SU-DHL-6 (cell line): ENCODE measurements around the gene VTI1A.

Source experiments
- H2AFZ ChIP-seq: fragments of 200-600 bp; sonication (generic); 2 replicates; pipeline ENCODE4 v1.6.1; 2014; ENCODE audit warnings: low read depth, mild to moderate bottlenecking, moderate library complexity, mixed read lengths, antibody characterized with exemption, low read length; ENCODE audit not compliant: severe bottlenecking
- H3F3A ChIP-seq: fragments of 200-600 bp; shearing (Covaris generic); 2 replicates; pipeline ENCODE4 v1.6.0; 2016; ENCODE audit warnings: antibody characterized with exemption, mild to moderate bottlenecking; ENCODE audit not compliant: insufficient read depth
- H3K27ac ChIP-seq: fragments of 200-600 bp; sonication (generic); 2 replicates; pipeline ENCODE4 v1.5.1; 2016; ENCODE audit warnings: low read depth, mild to moderate bottlenecking, low read length, moderate library complexity, mixed read lengths
- H3K27me3 ChIP-seq: fragments of 200-600 bp; sonication (generic), shearing (Covaris generic); 2 replicates; pipeline ENCODE4 v1.6.0; 2014; ENCODE audit warnings: mild to moderate bottlenecking, low read length
- H3K36me3 ChIP-seq: fragments of 200-600 bp; sonication (generic); 2 replicates; pipeline ENCODE4 v1.6.1; 2014; ENCODE audit warnings: mild to moderate bottlenecking, low read length, mixed read lengths
- H3K4me2 ChIP-seq: fragments of 300-600, 200-600 bp; shearing (Covaris generic), sonication (generic); 2 replicates; pipeline ENCODE4 v1.6.0; 2014; ENCODE audit warnings: low read length, low read depth, mild to moderate bottlenecking; ENCODE audit not compliant: poor library complexity, severe bottlenecking
- H3K4me3 ChIP-seq: fragments of 200-600 bp; sonication (generic); 2 replicates; pipeline ENCODE4 v1.5.1; 2014; ENCODE audit warnings: antibody characterized with exemption, low read length, mild to moderate bottlenecking, mixed read lengths; ENCODE audit not compliant: insufficient read depth, poor library complexity, severe bottlenecking
- H3K79me2 ChIP-seq: fragments of 200-600 bp; sonication (generic); 2 replicates; pipeline ENCODE4 v1.6.1; 2014; ENCODE audit warnings: mild to moderate bottlenecking, low read length, moderate library complexity; ENCODE audit not compliant: insufficient read depth
- H3K9ac ChIP-seq: fragments of 200-600 bp; sonication (generic); 2 replicates; pipeline ENCODE4 v1.7.0; 2014; ENCODE audit warnings: mild to moderate bottlenecking, low read length
- H3K9me2 ChIP-seq: fragments of 200-600 bp; sonication (generic); replicated peaks from 2 replicates; pipeline ENCODE4 v1.6.1; 2014; ENCODE audit warnings: low read length; ENCODE audit not compliant: insufficient read depth
- H3K9me3 ChIP-seq: fragments of 200-600 bp; sonication (generic); 2 replicates; pipeline ENCODE4 v1.6.1; 2014; ENCODE audit warnings: low read length, mixed read lengths; ENCODE audit not compliant: insufficient read depth
- H4K20me1 ChIP-seq: fragments of 200-600 bp; sonication (generic); 2 replicates; pipeline ENCODE4 v1.6.1; 2014; ENCODE audit warnings: low read depth, mild to moderate bottlenecking, antibody characterized with exemption, low read length, moderate library complexity, mixed read lengths
- CTCF ChIP-seq: fragments of 200-600 bp; sonication (generic); IDR thresholded peaks from one replicate; pipeline ENCODE4 v1.5.1; 2017; ENCODE audit warnings: antibody characterized with exemption, mild to moderate bottlenecking, low read length, moderate library complexity; ENCODE audit not compliant: insufficient read depth, poor library complexity, severe bottlenecking
- EZH2phosphoT487 ChIP-seq: fragments of 200-600 bp; sonication (generic), shearing (Covaris generic); conservative IDR thresholded peaks from 2 replicates; pipeline ENCODE4 v1.6.1; 2018; ENCODE audit warnings: mild to moderate bottlenecking, antibody characterized with exemption, low read length, moderate library complexity, mixed read lengths

Gene VTI1A

DNA sequence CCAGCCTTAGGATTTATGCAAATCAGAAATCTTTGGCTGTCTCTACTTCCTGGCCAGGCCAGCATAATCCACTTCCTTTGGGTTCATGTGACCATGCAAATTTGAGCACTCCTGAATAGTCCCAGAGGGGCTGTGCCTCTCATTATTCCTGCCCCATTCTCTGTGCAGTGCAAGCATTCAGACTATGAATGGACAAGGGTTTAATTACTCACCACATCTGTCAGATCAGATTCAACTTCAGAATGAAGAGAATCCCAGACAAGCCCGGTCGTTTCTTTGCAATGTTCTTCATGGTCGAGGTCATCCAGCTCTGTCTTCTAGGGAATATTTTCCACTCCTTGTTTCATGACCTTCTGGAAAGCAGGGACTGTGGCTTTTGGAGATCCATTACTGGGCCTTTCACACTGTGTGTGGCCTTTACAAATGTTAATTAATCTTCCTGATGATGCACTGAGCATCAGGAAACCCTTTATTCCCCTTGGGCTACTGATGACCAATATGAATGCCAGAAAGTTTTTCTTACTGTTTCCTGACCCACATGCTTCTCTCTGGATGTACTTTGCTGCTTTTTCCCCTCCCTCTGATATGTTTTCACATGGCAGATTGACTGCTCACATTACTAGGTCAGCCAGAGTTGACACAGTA is 285.4 kb downstream of the VTI1A start:
- TF ChIP-seq EZH2phosphoT487 (no peak), CTCF (no peak)
- Histone ChIP-seq H3K9ac (no peak overlapping the region), H3K79me2 (no peaks in the 10 kb centered on the region), H3K27me3 (no peaks in the 10 kb centered on the region), H2AFZ (no peak overlapping the region), H3K9me2 (no peaks in the 10 kb centered on the region), H3K36me3 (no peaks in the 10 kb centered on the region), H3K4me2 (no peak overlapping the region), H3F3A (no peaks in the 10 kb centered on the region), H4K20me1 (no peaks in the 10 kb centered on the region), H3K9me3 (no peaks in the 10 kb centered on the region), H3K27ac (no peak overlapping the region), H3K4me3 (no peak overlapping the region)

- Histone ChIP-seq H3K36me3 (no peaks in the 10 kb centered on the region), H4K20me1 (no peaks in the 10 kb centered on the region), H3K9me2 (no peaks in the 10 kb centered on the region), H3F3A (no peaks in the 10 kb centered on the region), H2AFZ (no peak overlapping the region), H3K4me2 (no peak overlapping the region), H3K79me2 (no peaks in the 10 kb centered on the region), H3K9ac (no peak overlapping the region), H3K27me3 (no peaks in the 10 kb centered on the region), H3K27ac (no peak overlapping the region), H3K4me3 (no peak overlapping the region), H3K9me3 (no peaks in the 10 kb centered on the region)
- no peak for TF ChIP-seq CTCF
- TF ChIP-seq EZH2phosphoT487 = no peak
These were observed 288.2 kb downstream of the VTI1A start for GRCh38 chr10:112735041-112735695.

DNA sequence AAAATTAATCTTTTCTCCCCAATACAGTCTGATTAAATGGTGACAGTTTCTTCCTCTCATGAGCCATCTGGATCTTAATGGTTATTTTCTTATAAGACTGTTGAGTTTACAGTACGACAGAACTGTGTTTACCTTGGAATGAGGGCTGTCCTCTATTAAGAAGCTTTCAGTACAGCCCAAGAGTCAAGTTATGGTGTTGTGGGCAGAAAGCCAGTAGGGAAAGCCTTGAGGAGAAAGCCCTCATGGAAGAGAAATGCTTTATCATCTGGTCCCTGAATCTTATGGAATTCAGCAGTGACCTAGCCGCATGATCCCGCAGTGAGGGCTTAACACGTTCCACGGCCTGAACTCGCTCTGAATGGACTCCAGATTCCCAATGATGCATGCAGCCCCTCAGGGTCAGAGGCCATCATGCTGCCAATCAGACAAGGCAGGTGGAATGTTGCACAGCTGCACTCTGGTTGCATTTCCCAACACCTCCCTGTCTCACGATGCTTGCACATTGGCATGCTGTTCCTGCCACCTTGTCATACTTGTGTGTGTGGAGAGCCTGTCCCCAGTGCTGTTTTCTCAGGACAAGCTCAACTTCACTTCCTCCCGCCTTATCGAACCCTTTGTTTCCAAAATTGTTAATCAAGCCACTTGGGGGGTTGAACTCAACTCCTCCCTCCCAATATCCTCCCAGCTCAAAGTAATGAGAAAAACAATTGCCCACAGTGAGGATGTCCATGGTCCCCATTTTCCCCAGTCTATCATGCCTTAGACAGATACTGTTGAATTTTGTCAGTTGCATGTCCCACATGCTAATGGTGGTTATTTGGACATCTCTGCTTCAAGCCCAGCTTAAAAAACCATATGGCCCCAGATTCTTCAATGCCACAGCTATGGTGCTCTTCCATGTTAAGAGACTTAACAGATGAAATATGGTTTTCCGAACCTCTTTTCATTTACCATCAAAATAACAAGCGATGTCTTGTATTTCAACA is 291.9 kb downstream of the VTI1A start:
- H3K9ac ChIP-seq = no peak overlapping the region
- H3K79me2 ChIP-seq = no peaks in the 10 kb centered on the region
- H3K27ac ChIP-seq = no peak overlapping the region
- no peaks in the 10 kb centered on the region for H3K9me3 ChIP-seq
- H3K4me2 ChIP-seq = no peak overlapping the region
- no peaks in the 10 kb centered on the region for H4K20me1 ChIP-seq
- TF ChIP-seq EZH2phosphoT487 (no peak), CTCF (no peak)
- no peaks in the 10 kb centered on the region for H3K36me3 ChIP-seq
- no peaks in the 10 kb centered on the region for H3F3A ChIP-seq
- H2AFZ ChIP-seq = no peak overlapping the region
- no peak overlapping the region for H3K4me3 ChIP-seq
- no peaks in the 10 kb centered on the region for H3K27me3 ChIP-seq
- H3K9me2 ChIP-seq = no peaks in the 10 kb centered on the region
